Measurements from ENCODE around the gene KCTD1.

Gene KCTD1

GRCh38 chr18:26421503-26421902, 126.8 kb downstream of the KCTD1 start:
- no peak for DNase-seq

GRCh38 chr18:26419746-26420145, 128.6 kb downstream of the KCTD1 start:
- DNase-seq: no peak

GRCh38 chr18:26418225-26418624, 130.1 kb downstream of the KCTD1 start:
- DNase-seq: no peak

GRCh38 chr18:26417190-26417589, 131.2 kb downstream of the KCTD1 start:
- no peak for DNase-seq

GRCh38 chr18:26416652-26417150, 131.7 kb downstream of the KCTD1 start:
- no peak for DNase-seq

- no peak for DNase-seq
Measured at GRCh38 chr18:26415631-26416030, 132.7 kb downstream of the KCTD1 start.

- DNase-seq: no peak
Measured at GRCh38 chr18:26414901-26415440, 133.4 kb downstream of the KCTD1 start.

- DNase-seq: no peak
Measured at GRCh38 chr18:26409091-26409490, 139.3 kb downstream of the KCTD1 start.

GRCh38 chr18:26407736-26408601, 140.4 kb downstream of the KCTD1 start:
- DNase-seq: no peak

GRCh38 chr18:26406854-26407517, 141.4 kb downstream of the KCTD1 start:
- no peak for DNase-seq

- no peak for DNase-seq
Measured at GRCh38 chr18:26406324-26406723, 142.0 kb downstream of the KCTD1 start.

GRCh38 chr18:26405190-26405801, 143.1 kb downstream of the KCTD1 start:
- DNase-seq: no peak
